Mesenchymal stem cell (in vitro differentiated cells and primary cell): ENCODE data around the gene NDUFAF5.

Experiments
- DNase-seq: peaks from one replicate; pipeline ENCODE4 v3.0.0-alpha.2; 2013
- H2AFZ ChIP-seq: one replicate; pipeline ENCODE4 v1.6.1; 2013; ENCODE audit warnings: low read depth, mild to moderate bottlenecking, control low read depth, inconsistent platforms, low read length, moderate library complexity
- H2AK5ac ChIP-seq: 2 replicates; pipeline ENCODE4 v1.6.1; 2013; ENCODE audit warnings: low read length, moderate library complexity, mild to moderate bottlenecking, inconsistent platforms; ENCODE audit not compliant: severe bottlenecking
- H2BK120ac ChIP-seq: one replicate; pipeline ENCODE4 v1.6.1; 2013; ENCODE audit warnings: low read depth, mild to moderate bottlenecking, inconsistent platforms, low read length, moderate library complexity
- H2BK12ac ChIP-seq, 2 experiments: one replicate each; pipeline ENCODE4 v1.6.1; 2013; ENCODE audit warnings: inconsistent platforms in 2 of 2, low read length in 2 of 2, mild to moderate bottlenecking in 2 of 2, moderate library complexity in 2 of 2, control low read depth in 1 of 2
- H2BK15ac ChIP-seq: one replicate; pipeline ENCODE4 v1.6.1; 2013; ENCODE audit warnings: mild to moderate bottlenecking, low read depth, inconsistent platforms; ENCODE audit not compliant: poor library complexity, severe bottlenecking
- H2BK5ac ChIP-seq: 2 replicates; pipeline ENCODE4 v1.6.1; 2013; ENCODE audit warnings: low read depth, mild to moderate bottlenecking, low read length, control low read depth, inconsistent platforms; ENCODE audit not compliant: poor library complexity, severe bottlenecking
- H3K14ac ChIP-seq, 2 experiments: one replicate each; pipeline ENCODE4 v1.6.1; 2013; ENCODE audit warnings: inconsistent platforms in 2 of 2, low read length in 2 of 2, control low read depth in 1 of 2, mild to moderate bottlenecking in 1 of 2, moderate library complexity in 1 of 2
- H3K18ac ChIP-seq, 2 experiments: one replicate each; pipeline ENCODE4 v1.6.1; 2013; ENCODE audit warnings: inconsistent platforms in 2 of 2, low read length in 2 of 2, control low read depth in 1 of 2, low read depth in 1 of 2, mild to moderate bottlenecking in 1 of 2
- H3K23ac ChIP-seq, 2 experiments: one replicate each; pipeline ENCODE4 v1.6.1; 2013; ENCODE audit warnings: inconsistent platforms in 2 of 2, low read length in 2 of 2, mild to moderate bottlenecking in 2 of 2, moderate library complexity in 2 of 2, control low read depth in 1 of 2
- H3K27ac ChIP-seq: 2 replicates; pipeline ENCODE4 v1.5.1; 2013; ENCODE audit warnings: mild to moderate bottlenecking, moderate library complexity, low read length, control low read depth, inconsistent platforms; ENCODE audit not compliant: poor library complexity, severe bottlenecking
- H3K27me3 ChIP-seq, 2 experiments: 2 replicates each; pipeline versions ENCODE4 v1.6.1 to v1.7.0; 2013; ENCODE audit warnings: low read length in 2 of 2, mild to moderate bottlenecking in 2 of 2, moderate library complexity in 2 of 2, control low read depth in 1 of 2, inconsistent platforms in 1 of 2; ENCODE audit not compliant: control insufficient read depth in 1 of 2, insufficient read depth in 1 of 2
- H3K36me3 ChIP-seq, 2 experiments: 2 replicates each; pipeline versions ENCODE4 v1.6.1 to v1.7.0; 2013; ENCODE audit warnings: low read length in 2 of 2, control low read depth in 1 of 2, inconsistent platforms in 1 of 2, low read depth in 1 of 2, mild to moderate bottlenecking in 1 of 2; ENCODE audit not compliant: insufficient read depth in 2 of 2, control insufficient read depth in 1 of 2
- H3K4ac ChIP-seq, 2 experiments: one replicate each; pipeline ENCODE4 v1.6.1; 2013; ENCODE audit warnings: inconsistent platforms in 2 of 2, low read length in 2 of 2, mild to moderate bottlenecking in 2 of 2, moderate library complexity in 2 of 2, control low read depth in 1 of 2, low read depth in 1 of 2
- H3K4me1 ChIP-seq: 2 replicates; pipeline ENCODE4 v1.6.1; 2013; ENCODE audit warnings: low read depth, low read length, control low read depth; ENCODE audit not compliant: control insufficient read depth, insufficient read depth
- H3K4me2 ChIP-seq: 2 replicates; pipeline ENCODE4 v1.6.1; 2013; ENCODE audit warnings: low read length, mild to moderate bottlenecking, inconsistent platforms; ENCODE audit not compliant: poor library complexity, severe bottlenecking
- H3K4me3 ChIP-seq, 2 experiments: 2 replicates each; pipeline versions ENCODE4 v1.5.1 to v1.7.0; 2013; ENCODE audit warnings: low read length in 2 of 2, mild to moderate bottlenecking in 2 of 2, control low read depth in 1 of 2, low read depth in 1 of 2; ENCODE audit not compliant: insufficient read depth in 1 of 2
- H3K79me1 ChIP-seq: replicated peaks from 2 replicates; pipeline ENCODE4 v1.6.1; 2013; ENCODE audit warnings: mild to moderate bottlenecking, control low read depth, low read length, inconsistent platforms; ENCODE audit not compliant: poor library complexity, severe bottlenecking
- H3K9ac ChIP-seq: 2 replicates; pipeline ENCODE4 v1.7.0; 2013; ENCODE audit warnings: mild to moderate bottlenecking, low read length, moderate library complexity
- H3K9me3 ChIP-seq: 2 replicates; pipeline ENCODE4 v1.7.0; 2013; ENCODE audit warnings: mild to moderate bottlenecking, low read length; ENCODE audit not compliant: control insufficient read depth
- H4K8ac ChIP-seq: one replicate; pipeline ENCODE4 v1.6.1; 2013; ENCODE audit warnings: inconsistent platforms, mild to moderate bottlenecking, low read length, moderate library complexity
- H4K91ac ChIP-seq: one replicate; pipeline ENCODE4 v1.6.1; 2013; ENCODE audit warnings: mild to moderate bottlenecking, low read length, inconsistent platforms
- WGBS: methylation state at CpG from one replicate; pipeline ENCODE4 v1.1.7; 2013; ENCODE audit warnings: mixed read lengths; 5-methylcytosine and 5-hydroxymethylcytosine counted together

NDUFAF5 gene

DNA sequence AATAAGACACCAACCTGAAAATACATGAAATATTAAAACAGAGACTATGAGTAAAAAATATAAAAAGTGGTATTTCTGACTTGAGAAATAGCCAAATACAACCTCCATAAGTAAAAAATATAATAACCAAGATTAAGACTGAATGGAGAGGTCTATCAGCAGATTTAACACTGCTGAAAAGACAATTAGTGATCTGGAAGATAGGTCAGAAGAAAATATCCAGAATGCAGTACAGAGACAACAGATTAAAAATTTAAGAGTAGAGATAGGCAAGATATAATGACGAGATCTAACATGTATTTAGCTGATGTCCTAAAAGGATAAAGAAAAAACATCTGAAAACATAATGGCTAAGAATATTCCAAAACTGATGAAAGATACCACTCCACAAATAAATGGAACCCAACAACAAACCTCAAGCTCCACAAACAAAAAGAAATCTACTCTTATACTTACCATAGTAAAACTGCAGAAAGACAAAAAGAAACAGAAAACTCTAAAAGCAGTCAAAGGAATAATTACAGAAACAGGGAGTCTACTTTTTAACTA lies 18.9 kb upstream of the NDUFAF5 start:
- H3K9ac ChIP-seq, result no peak overlapping the region
- no peaks in the 10 kb centered on the region for H3K27me3 ChIP-seq
- H4K91ac ChIP-seq, result no peak overlapping the region
- H3K4ac ChIP-seq, result no peak overlapping the region
- H3K14ac ChIP-seq, result no peak overlapping the region
- no peak overlapping the region for H2BK5ac ChIP-seq
- peaks cover 19 to 90% of the 10 kb centered on the region in 2 experiments for H3K36me3 ChIP-seq
- H2BK15ac ChIP-seq, result no peak overlapping the region
- H3K4me3 ChIP-seq, result no peak overlapping the region
- peaks cover 14% of the 10 kb centered on the region for H3K9me3 ChIP-seq
- no peak overlapping the region for H2AFZ ChIP-seq
- no peak for DNase-seq
- H2BK12ac ChIP-seq, result no peak overlapping the region
- peaks cover 7% of the 10 kb centered on the region for H3K79me1 ChIP-seq
- H4K8ac ChIP-seq, result no peak overlapping the region
- H3K4me2 ChIP-seq, result no peak overlapping the region
- WGBS, result no CpG with 5 or more reads among the region's 1 CpG
- no peaks in the 10 kb centered on the region for H3K4me1 ChIP-seq
- no peak overlapping the region for H3K23ac ChIP-seq
- H3K27ac ChIP-seq, result no peak overlapping the region
- H2BK120ac ChIP-seq, result no peak overlapping the region
- no peak overlapping the region for H2AK5ac ChIP-seq
- H3K18ac ChIP-seq, result no peak overlapping the region

DNA sequence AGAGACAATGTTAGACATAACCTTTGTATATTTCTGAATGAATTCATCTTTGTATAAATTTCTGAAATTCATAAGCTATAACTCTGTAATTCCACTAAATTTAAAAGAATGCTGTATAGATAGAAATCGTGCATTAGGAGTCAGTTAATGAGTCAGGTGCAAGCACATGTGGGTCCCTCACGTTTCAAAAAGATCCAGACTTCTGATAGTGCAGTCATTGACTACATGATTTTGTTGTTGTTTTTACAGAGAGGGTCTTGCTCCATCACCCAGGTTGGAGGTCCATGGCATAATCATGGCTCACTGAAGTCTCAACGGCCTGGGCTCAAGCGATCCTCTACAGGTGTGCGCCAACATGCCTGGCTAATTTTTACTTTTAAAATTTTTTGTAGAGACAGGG lies 14.7 kb upstream of the NDUFAF5 start:
- no peak overlapping the region for H2AFZ ChIP-seq
- H2AK5ac ChIP-seq, result no peak overlapping the region
- H3K36me3 ChIP-seq, result peaks cover 19 to 84% of the 10 kb centered on the region in 2 experiments
- H2BK12ac ChIP-seq, result no peak overlapping the region
- no peak overlapping the region for H3K4ac ChIP-seq
- no peak overlapping the region for H3K4me3 ChIP-seq
- no peak overlapping the region for H3K4me2 ChIP-seq
- H3K9me3 ChIP-seq, result peaks cover 14% of the 10 kb centered on the region
- H3K27ac ChIP-seq, result no peak overlapping the region
- no peak overlapping the region for H3K18ac ChIP-seq
- no peak overlapping the region for H2BK5ac ChIP-seq
- H3K4me1 ChIP-seq, result no peaks in the 10 kb centered on the region
- H3K23ac ChIP-seq, result no peak overlapping the region
- H3K27me3 ChIP-seq, result no peaks in the 10 kb centered on the region
- no peak overlapping the region for H4K8ac ChIP-seq
- 96% methylated on average over 5 of the region's 5 CpGs for WGBS
- no peak overlapping the region for H3K14ac ChIP-seq
- no peak overlapping the region for H3K9ac ChIP-seq
- no peak overlapping the region for H2BK120ac ChIP-seq
- DNase-seq, result no peak
- no peak overlapping the region for H2BK15ac ChIP-seq
- H4K91ac ChIP-seq, result no peak overlapping the region
- peaks cover 6% of the 10 kb centered on the region for H3K79me1 ChIP-seq

DNA sequence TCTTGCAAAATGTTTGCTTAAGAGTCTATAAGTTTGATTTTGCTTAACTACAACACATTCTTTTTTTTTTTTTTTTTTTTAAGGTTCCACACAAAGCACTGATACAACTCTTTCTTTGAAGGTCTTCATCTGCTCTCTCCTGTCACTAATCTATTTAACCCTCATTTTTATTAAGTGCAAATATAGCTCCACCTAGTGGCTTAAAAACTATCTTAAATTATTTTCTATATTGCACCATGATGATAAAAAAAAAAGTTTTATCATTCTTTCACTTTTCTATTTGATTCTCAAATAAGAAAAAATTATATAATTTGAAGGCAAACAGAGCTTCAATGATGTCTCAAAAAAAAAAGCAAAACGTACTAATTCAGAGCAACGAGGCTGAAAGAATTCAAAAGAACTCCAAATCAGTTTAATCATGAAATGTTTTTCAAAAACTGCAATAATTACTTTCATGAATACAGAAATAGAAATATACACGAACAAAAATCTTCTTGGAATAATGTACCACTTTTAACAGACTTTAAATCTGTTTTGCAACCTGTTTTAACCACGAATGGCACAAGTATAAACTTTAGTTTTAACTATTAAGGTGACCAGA lies 12.9 kb upstream of the NDUFAF5 start:
- peaks cover 7% of the 10 kb centered on the region for H3K79me1 ChIP-seq
- no peak overlapping the region for H2BK120ac ChIP-seq
- H2BK5ac ChIP-seq, result no peak overlapping the region
- no peak overlapping the region for H4K91ac ChIP-seq
- no peak overlapping the region for H3K14ac ChIP-seq
- no peak overlapping the region for H3K23ac ChIP-seq
- H3K9me3 ChIP-seq, result peaks cover under 1% of the 10 kb centered on the region
- H2BK15ac ChIP-seq, result no peak overlapping the region
- H2BK12ac ChIP-seq, result no peak overlapping the region
- H3K27ac ChIP-seq, result no peak overlapping the region
- no peak overlapping the region for H3K18ac ChIP-seq
- peak; percentile 42 for DNase-seq
- H4K8ac ChIP-seq, result no peak overlapping the region
- no peak overlapping the region for H2AFZ ChIP-seq
- H3K9ac ChIP-seq, result peak overlapping the region; percentile 32
- no peaks in the 10 kb centered on the region for H3K27me3 ChIP-seq
- H3K4me1 ChIP-seq, result no peaks in the 10 kb centered on the region
- peaks cover 19 to 84% of the 10 kb centered on the region in 2 experiments for H3K36me3 ChIP-seq
- no peak overlapping the region for H2AK5ac ChIP-seq
- H3K4ac ChIP-seq, result no peak overlapping the region
- H3K4me3 ChIP-seq, result no peak overlapping the region
- H3K4me2 ChIP-seq, result no peak overlapping the region
- no CpG with 5 or more reads among the region's 4 CpGs for WGBS

GRCh38 chr20:13772529-13772928 lies 12.3 kb upstream of the NDUFAF5 start:
- H2AFZ ChIP-seq, result no peak overlapping the region
- H3K23ac ChIP-seq, result no peak overlapping the region
- no peak overlapping the region for H3K4me2 ChIP-seq
- H3K14ac ChIP-seq, result no peak overlapping the region
- no peaks in the 10 kb centered on the region for H3K9me3 ChIP-seq
- no peak overlapping the region for H3K27ac ChIP-seq
- no peak overlapping the region for H2BK15ac ChIP-seq
- no peak for DNase-seq
- peaks cover 15 to 84% of the 10 kb centered on the region in 2 experiments for H3K36me3 ChIP-seq
- no peaks in the 10 kb centered on the region for H3K4me1 ChIP-seq
- H3K18ac ChIP-seq, result no peak overlapping the region
- no peak overlapping the region for H4K91ac ChIP-seq
- no peaks in the 10 kb centered on the region for H3K27me3 ChIP-seq
- H3K9ac ChIP-seq, result peak overlapping the region; percentile 32
- 83% methylated on average over 2 of the region's 4 CpGs for WGBS
- no peak overlapping the region for H2BK5ac ChIP-seq
- no peak overlapping the region for H2BK12ac ChIP-seq
- no peak overlapping the region for H3K4me3 ChIP-seq
- H3K4ac ChIP-seq, result no peak overlapping the region
- no peak overlapping the region for H4K8ac ChIP-seq
- H2AK5ac ChIP-seq, result no peak overlapping the region
- peaks cover 7% of the 10 kb centered on the region for H3K79me1 ChIP-seq
- H2BK120ac ChIP-seq, result no peak overlapping the region
